GM04504 (cell line): Measurements from ENCODE around the gene HOXD11.

Experiments used
- DNase-seq: peaks from one replicate; pipeline ENCODE4 v3.0.0-alpha.2; 2012; ENCODE audit warnings: low read depth

Gene HOXD11

DNA sequence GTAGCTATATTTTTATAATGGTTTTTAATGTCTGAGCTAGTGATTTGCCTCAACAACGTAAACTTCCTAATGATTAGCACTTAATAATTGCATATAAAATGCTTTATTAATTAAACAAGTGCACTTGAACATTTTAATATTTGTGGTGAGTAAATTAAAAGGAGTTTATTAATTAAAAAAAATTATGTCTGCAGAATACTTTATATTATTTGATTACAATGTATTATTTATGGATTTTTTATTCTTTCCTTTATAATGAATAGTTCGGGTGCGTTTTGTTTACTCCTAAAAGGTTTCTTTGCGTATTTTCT is 24.7 kb downstream of the HOXD11 start:
- DNase-seq, result no peak

DNA sequence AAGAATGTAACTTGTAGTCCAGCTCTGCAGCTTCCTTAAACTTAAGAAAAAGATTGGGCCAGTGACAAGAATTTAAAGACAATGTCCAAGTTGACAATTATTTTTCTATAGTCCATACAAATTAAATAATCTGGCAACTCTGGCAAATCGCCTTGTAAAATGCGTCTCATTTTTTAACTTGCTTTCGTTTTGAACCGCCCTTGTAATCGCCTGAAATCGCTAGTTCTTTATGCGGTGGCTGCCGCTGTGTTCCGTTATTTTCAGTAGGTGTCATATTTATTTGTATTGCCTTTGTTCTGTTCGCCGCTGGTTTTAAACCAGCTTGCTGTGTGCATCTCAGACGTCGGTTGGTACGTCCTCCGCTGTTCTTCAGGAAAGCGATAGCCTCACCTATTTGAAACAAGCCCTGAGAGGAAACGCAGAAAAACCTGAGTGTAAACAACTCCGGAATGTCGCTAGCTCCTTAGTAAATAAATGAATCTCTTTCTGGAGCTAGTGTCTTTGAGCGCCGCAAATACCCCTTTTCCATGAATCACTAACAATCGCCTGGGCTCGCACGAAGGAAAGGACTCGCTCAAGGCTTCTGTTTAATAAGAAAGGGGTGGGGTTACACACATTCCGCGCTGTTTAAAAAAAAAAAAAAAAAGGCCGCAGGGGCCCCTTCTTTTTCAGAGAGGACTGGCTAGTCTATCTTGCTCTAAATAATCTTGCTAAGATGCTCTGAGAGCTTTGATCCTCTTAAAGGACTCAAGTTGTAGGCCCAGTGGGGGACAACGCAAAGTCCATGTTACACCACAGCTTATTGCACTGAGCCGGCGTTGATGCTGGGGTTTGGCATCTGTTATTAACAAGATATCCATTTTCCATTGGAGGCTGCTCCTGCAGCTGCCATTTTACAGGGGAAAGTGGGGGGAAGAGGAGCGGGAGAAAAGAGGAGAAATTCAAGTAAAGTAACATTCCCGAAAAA is 25.4 kb downstream of the HOXD11 start:
- no peak for DNase-seq

DNA sequence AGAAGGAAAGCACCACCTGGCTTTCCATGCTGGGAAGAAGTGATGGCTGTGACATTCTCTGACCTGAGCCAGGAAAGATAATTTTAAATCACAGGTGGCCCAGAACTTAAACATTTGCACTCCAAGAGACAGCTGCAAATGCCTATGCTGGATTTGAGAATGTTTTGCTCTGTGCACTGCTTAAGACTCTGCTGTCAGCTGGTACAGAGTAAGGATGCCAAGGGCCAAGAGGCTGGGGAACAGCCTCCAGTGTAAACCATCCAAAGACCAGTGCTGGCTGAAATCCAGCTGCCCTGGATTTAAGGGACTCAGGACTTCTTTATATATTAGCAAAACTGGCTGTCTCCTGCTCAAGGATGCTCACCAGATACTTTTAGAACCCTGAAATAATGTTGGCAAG is 26.3 kb downstream of the HOXD11 start:
- DNase-seq, result no peak

DNA sequence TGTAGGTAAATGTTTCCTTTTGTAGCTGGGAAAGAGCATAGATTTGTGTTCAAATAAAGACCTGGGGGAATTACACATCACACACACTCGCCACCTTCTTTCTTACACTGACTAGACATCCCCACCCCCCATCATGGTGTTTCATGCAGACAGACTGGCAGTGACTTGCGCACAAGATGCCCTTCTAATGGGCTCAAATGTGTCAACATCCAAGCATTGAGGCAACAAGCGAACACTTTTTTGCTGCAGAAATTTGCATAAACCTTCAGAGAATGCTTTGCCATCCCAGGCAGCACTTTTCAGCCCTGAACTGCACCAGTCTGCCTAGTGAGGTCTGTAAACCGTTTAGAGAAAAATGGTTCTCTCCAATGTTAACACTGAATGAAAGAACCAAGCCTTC is 27.0 kb downstream of the HOXD11 start:
- DNase-seq, result no peak

DNA sequence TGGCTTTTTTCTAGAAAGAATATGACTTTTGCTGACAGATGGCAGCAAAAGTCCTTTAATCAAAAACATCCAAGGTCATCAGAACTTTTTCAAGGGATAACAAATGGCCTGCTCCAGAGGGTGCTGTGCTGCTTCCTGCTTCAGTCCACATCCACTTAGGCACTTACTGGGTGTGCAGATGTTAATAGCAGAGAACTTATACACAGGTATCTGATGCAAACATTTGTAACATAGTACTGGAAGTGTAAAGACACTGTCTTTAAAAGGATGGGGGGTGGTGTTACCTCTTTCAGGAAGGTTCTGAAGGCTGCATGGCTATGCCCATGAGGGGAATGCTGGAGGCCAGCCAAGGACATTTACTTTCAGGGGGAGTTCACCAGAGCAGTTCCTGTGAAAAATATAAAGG is 28.0 kb downstream of the HOXD11 start:
- DNase-seq, result no peak

DNA sequence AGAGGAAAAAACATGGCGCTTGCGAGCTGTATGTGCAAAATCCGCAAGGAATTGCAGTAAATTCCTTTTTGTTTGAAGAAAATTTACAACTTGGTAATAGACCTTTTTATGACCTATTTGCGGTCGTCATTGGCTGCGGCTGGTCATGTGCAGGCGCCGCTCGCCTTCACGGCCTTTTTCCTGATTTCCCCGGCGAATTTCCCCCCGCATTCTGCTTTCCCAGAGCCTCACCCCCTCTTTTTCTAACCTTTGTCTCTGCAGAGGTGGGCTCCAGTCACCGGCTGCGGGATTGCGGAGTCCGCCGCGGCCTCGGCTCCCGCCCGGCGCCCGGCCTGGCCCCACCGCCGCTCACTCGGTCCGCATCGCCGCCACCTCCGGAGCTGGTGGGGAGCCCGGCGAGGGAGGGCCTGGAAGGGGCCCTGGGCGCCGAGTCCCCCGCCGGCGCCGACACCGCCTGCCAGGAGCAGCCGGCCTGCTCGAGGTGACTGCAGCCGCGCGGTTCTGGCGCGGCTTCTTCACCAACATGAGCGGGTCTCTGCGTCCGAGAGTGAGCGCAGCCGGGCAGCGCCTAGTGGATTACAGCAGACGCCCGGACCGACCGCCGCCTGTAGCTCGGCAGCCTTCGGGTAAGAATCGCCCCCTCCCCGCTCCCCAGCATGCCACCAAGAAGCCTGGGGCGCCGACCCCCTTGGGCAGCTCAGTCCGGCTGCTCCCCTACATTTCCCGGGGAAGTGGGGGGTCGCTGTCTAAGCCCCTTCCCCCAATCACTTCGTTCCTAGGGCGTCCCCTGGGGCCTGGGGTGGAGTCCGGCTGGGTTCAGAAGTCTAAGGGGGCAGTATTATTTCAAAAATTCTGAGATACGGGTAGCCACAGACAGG is 29.5 kb downstream of the HOXD11 start:
- DNase-seq, result no peak

DNA sequence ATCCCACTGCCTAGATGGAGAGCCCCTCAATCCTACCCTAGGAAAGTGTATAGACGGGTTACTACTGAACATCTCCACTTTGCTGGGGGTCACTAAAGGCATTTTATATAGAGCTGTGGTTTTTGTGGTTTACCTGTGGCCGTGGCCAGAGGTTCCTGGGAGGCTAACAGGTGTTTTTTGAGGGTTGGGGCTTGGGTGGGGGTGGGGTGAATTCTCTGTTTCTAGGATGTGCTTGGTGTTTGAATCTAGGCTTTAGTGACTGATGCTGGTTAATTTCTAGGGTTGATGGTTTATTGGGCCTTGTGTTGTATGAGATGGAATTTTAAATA is 30.1 kb downstream of the HOXD11 start:
- DNase-seq, result no peak

DNA sequence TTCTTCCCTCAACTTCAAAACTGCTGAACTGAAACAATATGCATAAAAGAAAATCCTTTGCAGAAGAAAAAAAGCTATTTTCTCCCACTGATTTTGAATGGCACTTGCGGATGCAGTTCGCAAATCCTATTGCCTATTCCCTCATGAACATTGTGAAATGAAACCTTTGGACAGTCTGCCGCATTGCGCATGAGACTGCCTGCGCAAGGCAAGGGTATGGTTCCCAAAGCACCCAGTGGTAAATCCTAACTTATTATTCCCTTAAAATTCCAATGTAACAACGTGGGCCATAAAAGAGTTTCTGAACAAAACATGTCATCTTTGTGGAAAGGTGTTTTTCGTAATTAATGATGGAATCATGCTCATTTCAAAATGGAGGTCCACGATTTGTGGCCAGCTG is 30.8 kb downstream of the HOXD11 start:
- no peak for DNase-seq

DNA sequence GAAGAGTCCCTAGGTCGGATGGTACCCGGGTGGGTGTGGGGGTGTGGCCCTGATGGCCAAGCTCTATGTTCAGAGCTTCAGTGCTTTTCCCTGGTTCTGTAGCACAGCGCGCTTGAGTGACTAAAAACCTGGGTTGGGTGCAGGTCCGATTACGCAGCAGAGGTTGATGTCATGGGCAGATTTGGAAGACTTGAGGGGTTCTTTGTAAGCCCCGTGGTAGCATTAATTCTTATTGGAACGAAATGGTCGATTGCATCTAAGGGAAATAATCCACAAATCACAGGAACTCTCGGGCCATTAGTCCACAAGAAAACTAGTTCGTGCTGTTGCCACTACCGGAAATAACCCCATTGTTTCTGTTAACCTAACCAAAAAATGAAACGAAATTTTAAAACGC is 31.4 kb downstream of the HOXD11 start:
- DNase-seq, result no peak

DNA sequence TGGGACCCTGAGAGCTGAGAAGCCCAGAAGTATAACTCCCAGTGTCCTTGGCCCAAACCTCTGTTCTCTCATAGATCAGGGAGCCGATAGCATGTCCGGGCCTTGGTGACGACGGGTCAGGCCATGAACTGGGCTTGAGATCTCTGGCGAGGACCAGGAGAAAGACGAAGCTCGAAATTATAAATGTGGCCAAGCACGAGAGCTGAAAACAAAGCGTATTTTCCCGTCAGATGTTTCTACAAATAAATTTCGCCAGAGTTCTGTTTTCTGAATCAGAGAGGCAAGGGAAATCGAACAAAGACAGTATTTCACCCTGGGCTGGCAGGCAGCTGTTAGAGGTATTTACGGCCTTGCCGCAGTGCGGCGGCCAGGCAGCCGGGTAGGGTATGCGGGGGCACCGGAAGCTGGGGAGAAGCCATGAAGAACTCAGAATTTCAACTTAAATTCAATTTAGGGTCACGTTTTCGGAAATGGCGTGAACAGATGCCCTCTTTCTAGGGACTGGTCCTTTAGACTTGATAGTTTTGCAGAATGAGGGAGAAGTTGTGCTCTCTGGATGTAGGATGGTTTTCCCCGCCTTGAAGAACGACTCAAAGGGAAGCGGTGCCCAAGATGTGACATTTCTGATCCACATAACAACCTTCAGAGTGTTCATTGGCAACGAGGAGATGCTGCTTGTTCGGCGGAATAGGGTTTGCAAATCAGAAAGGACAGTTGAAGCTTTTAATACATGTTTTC is 32.0 kb downstream of the HOXD11 start:
- DNase-seq, result no peak

DNA sequence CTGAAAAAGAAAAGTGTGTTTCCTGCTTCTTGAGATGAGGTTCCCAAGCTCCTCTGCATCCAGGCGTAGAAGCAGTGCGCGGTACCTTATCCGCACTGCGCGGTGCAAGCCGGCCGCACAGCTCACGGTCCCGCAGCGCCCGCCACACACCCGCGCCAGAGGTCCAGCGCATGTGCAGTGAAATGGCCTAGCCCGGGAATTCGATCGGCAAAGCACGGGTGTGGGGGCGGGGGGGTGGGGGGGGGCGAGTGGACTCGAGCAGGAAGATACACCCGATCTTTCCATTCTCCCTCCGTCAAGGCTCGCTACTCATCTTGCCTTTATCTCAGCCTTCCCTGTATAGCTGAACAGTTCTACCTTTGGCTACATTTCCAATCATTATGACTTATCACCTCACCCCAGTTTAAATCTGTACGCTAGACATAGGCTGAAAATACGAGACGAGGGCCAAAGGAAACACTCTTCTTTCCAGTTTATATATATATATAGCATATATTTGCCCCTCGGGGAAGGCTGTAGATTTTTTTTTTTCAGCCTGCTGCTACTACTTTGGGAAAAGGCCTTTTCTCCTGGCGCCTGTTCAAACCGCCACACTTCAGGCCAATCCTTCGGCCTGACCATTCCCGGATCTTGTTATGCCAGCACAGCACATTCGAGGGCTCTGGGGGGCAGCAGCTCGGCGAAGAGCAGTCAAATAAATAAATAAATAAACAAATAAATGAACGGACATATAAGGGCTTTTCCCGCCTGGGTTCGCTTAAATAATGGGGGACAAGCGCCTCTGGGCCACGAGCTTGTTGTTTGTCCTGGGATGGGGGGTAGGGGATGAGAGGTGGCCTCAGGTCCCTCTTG is 32.8 kb downstream of the HOXD11 start:
- no peak for DNase-seq

DNA sequence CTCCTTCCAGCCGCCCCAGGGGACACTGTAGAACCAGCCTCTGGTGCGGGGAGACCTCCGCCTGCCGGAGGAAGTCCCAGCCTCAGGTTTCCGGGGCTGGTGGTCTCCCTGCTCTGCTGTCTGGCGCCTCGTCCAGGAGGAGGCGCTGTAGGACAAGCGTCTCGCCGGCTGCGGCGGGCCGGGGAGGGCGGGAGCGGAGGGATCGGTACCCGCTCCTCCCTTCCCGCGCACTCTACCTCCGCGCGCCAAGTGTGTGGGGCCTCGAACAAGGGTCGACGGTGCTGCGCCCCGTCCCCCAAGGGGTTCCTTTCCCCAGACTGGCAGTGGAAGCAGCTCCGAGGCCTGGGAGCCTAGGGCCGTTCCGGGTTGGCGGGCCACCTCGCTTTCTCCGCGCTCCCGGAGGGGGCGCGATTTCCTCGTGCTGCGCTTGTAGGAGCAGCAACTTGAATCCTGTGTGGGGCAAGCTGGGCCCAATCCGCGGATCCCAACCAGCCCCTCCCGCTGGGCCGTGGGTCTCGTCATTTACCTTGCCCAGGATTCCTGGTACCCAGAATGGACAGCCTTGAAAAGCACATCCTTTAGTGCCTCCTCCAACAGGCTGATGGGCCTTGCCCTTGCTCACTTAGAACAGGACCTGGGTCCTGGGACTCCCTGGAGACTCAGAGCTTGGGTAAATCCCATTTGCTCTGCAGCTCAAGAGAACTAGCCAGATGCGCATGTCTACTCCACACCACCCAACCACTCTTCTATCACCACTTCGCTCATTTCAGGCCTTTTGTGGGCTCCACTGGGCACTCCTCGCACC is 33.6 kb downstream of the HOXD11 start:
- DNase-seq, result no peak

DNA sequence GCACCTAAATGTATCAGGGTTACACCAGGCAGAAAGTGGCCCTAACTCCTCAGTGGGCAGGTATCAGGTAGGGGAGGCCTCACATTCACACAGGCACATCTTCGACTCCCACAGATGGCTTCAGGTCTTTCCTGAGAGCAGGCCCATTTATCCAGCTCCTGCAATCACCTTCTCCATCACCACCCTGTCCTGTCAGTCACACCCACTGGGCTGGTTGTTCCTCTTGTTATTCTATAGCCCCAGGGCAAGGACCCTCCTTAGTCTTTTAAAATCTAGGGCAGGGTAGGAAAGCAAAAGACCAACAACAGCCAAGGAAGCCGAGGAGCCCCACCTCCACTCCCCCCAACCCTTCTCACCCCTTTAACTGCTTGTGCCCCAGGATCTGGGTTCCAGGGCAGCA is 35.2 kb downstream of the HOXD11 start:
- DNase-seq, result no peak

DNA sequence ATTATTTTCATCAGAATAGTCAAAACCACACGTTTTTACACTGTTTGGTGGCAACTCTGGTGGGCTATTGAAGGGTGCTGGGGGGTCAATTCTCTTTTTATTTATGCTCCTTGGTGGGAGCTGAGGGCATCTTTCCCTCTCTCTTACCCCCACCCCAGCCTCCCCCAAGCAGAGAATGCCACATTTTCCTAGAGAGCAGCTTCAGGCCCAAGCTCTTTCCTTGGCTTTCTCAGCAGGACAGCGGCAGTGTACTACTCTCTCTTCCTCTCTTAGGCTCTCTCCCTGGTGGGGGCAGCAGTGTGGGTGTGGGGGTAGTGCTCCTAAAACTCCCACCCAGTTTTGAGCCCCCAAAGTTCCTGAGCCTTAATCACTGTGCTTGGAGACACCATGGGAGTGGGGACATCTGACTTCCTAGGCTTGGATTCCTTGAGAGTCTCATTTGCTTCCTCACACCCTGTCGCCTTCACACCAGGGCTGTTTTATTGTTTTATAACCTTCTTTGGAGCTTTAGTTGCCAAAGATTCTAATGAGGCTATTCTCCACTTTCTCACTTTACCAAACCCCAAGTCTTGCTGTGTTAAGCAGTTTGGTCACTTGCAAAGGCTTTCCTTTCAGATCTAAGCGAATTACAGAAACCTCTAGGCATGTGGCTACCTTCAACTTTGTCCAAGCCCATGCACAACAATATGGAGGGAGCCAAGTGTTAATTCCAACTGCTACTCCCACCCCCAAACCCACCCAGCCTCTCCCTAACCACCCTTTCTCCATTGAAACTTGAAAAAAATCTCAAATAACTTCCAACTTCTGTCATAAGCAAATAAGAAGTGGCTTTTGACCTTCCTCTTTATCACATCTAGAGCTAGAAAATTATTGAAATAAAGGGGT is 38.2 kb downstream of the HOXD11 start:
- no peak for DNase-seq

DNA sequence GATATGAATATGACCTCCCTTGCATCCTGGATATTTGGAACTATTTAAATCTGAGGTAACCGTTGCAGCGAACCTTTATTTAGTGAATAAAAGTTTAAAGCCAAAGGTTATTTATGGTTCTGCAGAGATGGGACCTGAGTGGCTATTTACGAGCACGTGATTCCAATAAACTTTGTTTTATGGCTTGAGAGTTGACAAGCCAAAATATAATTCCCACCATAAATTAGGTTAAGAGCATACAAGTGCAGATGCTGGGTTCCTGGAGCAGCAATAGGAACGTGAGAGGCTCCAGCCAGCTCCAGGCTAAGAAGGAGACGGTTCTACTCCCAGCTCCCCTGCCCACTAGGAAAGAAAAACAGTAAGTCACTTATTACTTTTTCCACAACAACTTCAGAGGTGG is 39.0 kb downstream of the HOXD11 start:
- DNase-seq, result no peak

DNA sequence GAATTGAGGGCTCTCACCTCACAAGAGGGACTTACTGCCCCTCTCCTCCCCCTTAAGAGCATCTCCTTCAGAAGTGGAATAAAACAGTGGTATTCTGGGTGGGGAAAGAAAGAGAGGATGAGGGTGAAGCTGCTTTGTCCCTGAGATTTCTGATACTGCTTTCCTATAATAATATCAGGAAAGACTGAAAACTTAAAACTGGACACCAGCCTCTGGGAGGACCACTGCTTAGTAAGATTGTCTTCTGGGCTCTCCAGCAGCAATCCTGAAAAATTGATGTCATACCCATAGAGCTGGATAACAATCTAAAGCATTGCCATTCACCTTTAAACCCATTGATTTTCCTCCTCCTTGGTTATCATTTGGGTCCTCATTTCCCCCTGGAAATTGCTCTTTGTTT is 39.6 kb downstream of the HOXD11 start:
- DNase-seq, result no peak

DNA sequence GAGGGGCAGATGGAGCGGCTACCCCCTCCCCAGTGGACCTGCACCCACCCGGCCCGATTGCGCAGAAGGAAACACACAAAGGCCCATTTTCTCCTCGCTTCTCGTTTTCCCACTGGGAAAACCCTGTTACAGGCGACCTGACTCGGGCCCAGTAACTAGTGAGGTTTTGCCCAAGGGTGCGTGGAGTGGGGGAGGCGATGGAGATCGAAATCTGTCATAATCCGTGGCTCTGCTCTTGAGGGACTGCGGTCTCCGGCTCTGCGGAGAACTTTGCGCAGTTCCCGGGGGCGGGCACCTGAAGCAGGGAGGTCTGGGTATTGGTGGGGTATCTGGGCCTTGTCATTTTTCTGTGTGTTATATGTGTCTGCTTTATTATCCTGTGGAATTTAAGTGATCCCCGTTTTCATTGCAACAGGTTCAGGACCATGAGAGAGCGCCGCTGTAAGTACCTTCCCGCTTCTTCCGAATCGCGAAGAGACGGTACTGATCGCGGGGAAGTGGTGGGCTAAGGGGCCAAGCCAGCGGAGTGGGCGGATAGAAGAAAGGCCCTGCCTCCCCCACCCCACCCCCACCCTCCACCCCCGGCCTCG is 40.2 kb downstream of the HOXD11 start:
- DNase-seq, result no peak

DNA sequence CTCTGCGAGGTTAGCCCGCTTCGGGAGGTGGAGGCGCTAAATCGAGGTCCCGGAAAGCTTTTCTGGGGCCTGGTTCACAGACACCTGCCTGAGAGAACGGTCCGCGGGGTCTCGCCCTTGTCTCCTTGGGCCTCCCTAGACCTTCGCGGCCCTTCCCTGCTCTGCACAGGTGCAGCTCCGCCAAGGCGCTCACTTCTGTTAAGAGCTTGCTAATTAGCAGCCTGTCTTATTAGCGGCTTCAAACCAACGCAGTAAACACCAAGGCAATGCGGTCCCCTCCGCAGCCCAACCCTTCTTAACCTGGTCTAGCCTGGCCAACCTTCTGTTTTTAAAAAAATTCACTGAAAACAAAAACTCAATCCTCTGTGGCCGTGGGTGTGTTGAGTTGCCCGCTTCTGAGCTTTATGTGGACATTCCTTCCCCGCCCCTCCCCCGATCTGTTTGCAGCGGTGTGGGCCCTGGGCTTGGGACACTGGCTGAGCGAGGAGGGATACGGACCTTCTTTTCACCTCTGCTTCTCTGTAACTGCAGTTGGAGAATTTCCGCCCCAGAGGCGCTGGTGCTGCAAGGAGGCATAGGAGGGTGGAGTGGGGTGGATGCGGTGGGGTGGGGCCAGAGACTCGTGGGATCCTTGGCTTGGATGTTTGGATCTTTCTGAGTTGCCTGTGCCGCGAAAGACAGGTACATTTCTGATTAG is 40.9 kb downstream of the HOXD11 start:
- no peak for DNase-seq
